Measurements from ENCODE around the gene C5orf15. TPM values are rescaled to one million over a fixed set of nuclear protein-coding genes. Genes with fewer than 3 reads are reported as not detected.
"Not testable (repeated sequence)": the region's sequence is repeated elsewhere in the genome, so short reads cannot be mapped to it uniquely, and the experiment has no call there.

C5orf15 gene
- total RNA-seq, 1 experiment from 2014 or later, result 63.2 TPM

DNA sequence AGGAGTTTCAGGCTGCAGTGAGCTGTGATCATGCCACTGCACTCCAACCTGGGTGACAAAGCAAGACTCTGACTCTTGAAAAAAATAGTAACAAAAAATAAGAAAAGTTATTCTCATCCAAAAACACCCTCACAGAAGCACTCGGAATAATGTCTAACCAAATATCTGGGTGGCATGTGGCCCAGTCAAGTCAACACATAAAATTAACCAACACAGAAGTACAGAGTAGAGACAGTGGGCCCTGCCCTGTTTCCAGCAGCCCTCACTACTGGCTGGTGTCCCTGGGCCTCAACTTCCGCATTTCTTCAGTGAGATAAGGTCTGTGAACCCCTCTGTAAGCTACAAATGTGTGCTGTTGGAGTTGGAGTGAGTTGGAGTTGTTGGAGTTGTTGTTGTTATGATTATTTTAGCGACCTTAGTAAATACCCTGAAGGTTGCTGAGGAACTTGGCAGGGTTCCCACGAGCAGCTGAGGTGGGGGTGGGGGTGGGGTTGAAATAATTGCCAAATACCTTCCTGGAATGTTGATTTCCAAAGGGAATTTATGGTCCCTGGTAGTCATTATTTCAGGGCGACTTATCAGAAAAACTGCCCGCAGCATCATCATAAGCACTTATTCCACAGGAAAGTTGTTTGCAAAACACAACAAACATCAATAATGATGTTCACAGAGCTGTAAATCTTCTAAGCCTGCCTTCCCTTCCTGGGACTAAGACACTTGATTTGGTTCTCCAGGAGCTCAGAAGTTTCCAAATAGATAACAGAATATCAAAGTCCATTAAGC, 30.2 kb downstream of the C5orf15 start:
- Histone ChIP-seq H3K36me3 (ENCODE audit: control insufficient read depth, insufficient read depth, low read length) (no peaks in the 10 kb centered on the region), H3K27me3 (ENCODE audit: control insufficient read depth, insufficient read depth, low read length) (no peaks in the 10 kb centered on the region), H3K9me3 (ENCODE audit: control insufficient read depth, insufficient read depth, low read depth, low read length) (no peaks in the 10 kb centered on the region), H3K4me3 (ENCODE audit: low read depth in 2 of 2, low read length in 2 of 2) (no peak overlapping the region), H3K4me1 (ENCODE audit: control insufficient read depth, insufficient read depth, low read length) (peaks cover 4% of the 10 kb centered on the region; the same call in 1 of the 2 replicates), H3K27ac (ENCODE audit: low read length) (no peak overlapping the region)
- BruUV-seq (replicated peaks), result no TSS peak
- DNase-seq (ENCODE audit: low read depth, low spot score) (no peak), ATAC-seq (no peak)
- ChIA-PET CTCF (interaction anchor here (0.7 kb wide), 1 partner anchor 24 kb away, joined by 4 read pairs; no protein-coding TSS in a partner anchor), POLR2A (no interaction called here)
- TF ChIP-seq, protein P1, sequence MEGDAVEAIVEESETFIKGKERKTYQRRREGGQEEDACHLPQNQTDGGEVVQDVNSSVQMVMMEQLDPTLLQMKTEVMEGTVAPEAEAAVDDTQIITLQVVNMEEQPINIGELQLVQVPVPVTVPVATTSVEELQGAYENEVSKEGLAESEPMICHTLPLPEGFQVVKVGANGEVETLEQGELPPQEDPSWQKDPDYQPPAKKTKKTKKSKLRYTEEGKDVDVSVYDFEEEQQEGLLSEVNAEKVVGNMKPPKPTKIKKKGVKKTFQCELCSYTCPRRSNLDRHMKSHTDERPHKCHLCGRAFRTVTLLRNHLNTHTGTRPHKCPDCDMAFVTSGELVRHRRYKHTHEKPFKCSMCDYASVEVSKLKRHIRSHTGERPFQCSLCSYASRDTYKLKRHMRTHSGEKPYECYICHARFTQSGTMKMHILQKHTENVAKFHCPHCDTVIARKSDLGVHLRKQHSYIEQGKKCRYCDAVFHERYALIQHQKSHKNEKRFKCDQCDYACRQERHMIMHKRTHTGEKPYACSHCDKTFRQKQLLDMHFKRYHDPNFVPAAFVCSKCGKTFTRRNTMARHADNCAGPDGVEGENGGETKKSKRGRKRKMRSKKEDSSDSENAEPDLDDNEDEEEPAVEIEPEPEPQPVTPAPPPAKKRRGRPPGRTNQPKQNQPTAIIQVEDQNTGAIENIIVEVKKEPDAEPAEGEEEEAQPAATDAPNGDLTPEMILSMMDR (IDR thresholded peaks at IDR 0.05), result no peak
- intact Hi-C loops (cut with micrococcal nuclease; ENCODE audit: unreplicated experiment) (no loop called here), in situ Hi-C loops (cut with HindIII; ENCODE audit: low pct_unique_long_range_greater_than_20kb, low sequenced_read_pairs) (no loop called here)

DNA sequence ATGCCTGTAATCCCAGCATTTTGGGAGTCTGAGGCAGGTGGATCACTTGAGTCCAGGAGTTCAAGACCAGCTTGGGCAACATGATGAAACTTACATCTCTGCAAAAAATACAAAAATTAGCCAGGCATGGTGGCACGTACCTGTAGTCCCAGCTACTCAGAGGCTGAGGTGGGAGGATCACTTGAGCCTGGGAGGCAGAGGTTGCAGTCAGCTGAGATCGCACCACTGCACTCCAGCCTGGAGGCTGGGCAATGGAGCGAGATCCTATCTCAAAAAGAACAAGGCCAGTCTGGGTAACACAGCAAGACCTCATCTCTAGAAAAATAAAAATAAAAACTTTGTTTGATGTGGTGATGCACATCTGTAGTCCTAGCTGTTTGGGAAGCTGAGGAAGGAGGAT, 30.8 kb downstream of the C5orf15 start:
- POLR2A ChIA-PET, CTCF ChIA-PET: not testable (repeated sequence)

DNA sequence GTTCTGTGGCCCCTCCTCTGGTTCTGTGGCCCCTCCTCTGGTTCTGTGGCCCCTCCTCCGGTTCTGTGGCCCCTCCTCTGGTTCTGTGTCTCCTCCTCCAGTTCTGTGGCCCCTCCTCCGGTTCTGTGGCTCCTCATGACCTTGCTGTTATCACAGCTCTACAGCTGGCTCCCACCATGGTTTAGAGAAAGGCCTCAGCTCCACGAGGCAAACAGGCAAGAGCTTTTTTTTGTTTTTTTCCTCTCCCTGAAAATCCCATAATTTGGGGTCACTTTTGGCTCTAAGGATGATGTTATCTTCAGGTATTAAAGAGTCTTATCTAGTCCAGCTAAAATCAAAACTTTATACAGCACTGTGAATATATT, 31.8 kb downstream of the C5orf15 start:
- H3K27me3 ChIP-seq (ENCODE audit: control insufficient read depth, insufficient read depth, low read length), result no peaks in the 10 kb centered on the region
- H3K4me1 ChIP-seq (ENCODE audit: control insufficient read depth, insufficient read depth, low read length), result peaks cover 4% of the 10 kb centered on the region; the same call in 1 of the 2 replicates
- no peaks in the 10 kb centered on the region for H3K9me3 ChIP-seq (ENCODE audit: control insufficient read depth, insufficient read depth, low read depth, low read length)
- POLR2A ChIA-PET, result no interaction called here
- ATAC-seq (no peak), DNase-seq (ENCODE audit: low read depth, low spot score) (no peak)
- in situ Hi-C loops (cut with HindIII; ENCODE audit: low pct_unique_long_range_greater_than_20kb, low sequenced_read_pairs), result no loop called here
- no peak for TF ChIP-seq TCF7L2 (IDR thresholded peaks at IDR 0.05; ENCODE audit: low read depth, low read length)
- no peak for TF ChIP-seq POLR2AphosphoS5 (IDR thresholded peaks at IDR 0.05; ENCODE audit: low read depth, low read length)
- CTCF ChIA-PET, result no interaction called here
- H3K27ac ChIP-seq (ENCODE audit: low read length), result no peak overlapping the region
- intact Hi-C loops (cut with micrococcal nuclease; ENCODE audit: unreplicated experiment), result no loop called here
- H3K36me3 ChIP-seq (ENCODE audit: control insufficient read depth, insufficient read depth, low read length), result no peaks in the 10 kb centered on the region
- H3K4me3 ChIP-seq (ENCODE audit: low read depth in 2 of 2, low read length in 2 of 2), result no peak overlapping the region
- no TSS peak for BruUV-seq (replicated peaks)

More for the DNA sequence above, 30.8 kb downstream of the C5orf15 start:
- H3K4me3 ChIP-seq (ENCODE audit: low read depth in 2 of 2, low read length in 2 of 2); H3K36me3 ChIP-seq (ENCODE audit: control insufficient read depth, insufficient read depth, low read length); DNase-seq (ENCODE audit: low read depth, low spot score); H3K27ac ChIP-seq (ENCODE audit: low read length); H3K4me1 ChIP-seq (ENCODE audit: control insufficient read depth, insufficient read depth, low read length); H3K9me3 ChIP-seq (ENCODE audit: control insufficient read depth, insufficient read depth, low read depth, low read length); intact Hi-C loops (cut with micrococcal nuclease; ENCODE audit: unreplicated experiment); in situ Hi-C loops (cut with HindIII; ENCODE audit: low pct_unique_long_range_greater_than_20kb, low sequenced_read_pairs); ATAC-seq; BruUV-seq (replicated peaks); H3K27me3 ChIP-seq (ENCODE audit: control insufficient read depth, insufficient read depth, low read length): not testable (repeated sequence)

DNA sequence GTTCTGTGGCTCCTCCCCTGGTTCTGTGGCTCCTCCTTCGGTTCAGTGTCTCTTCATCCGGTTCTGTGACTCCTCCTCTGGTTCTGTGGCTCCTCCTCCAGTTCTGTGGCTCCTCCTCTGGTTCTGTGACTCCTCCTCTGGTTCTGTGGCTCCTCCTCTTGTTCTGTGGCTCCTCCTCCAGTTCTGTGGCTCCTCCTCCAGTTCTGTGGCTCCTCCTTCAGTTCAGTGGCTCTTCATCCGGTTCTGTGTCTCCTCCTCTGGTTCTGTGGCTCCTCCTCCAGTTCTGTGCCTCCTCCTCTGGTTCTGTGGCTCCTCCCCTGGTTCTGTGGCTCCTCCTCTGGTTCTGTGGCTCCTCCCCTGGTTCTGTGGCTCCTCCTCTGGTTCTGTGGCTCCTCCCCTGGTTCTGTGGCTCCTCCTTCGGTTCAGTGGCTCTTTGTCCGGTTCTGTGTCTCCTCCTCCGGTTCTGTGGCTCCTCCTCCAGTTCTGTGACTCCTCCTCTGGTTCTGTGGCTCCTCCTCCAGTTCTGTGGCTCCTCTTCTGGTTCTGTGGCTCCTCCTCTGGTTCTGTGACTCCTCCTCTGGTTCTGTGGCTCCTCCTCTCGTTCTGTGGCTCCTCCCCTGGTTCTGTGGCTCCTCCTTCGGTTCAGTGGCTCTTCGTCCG, 32.3 kb downstream of the C5orf15 start:
- H3K9me3 ChIP-seq (ENCODE audit: control insufficient read depth, insufficient read depth, low read depth, low read length); DNase-seq (ENCODE audit: low read depth, low spot score); H3K27me3 ChIP-seq (ENCODE audit: control insufficient read depth, insufficient read depth, low read length); POLR2A ChIA-PET; H3K36me3 ChIP-seq (ENCODE audit: control insufficient read depth, insufficient read depth, low read length); CTCF ChIA-PET; H3K4me3 ChIP-seq (ENCODE audit: low read depth in 2 of 2, low read length in 2 of 2); in situ Hi-C loops (cut with HindIII; ENCODE audit: low pct_unique_long_range_greater_than_20kb, low sequenced_read_pairs); H3K27ac ChIP-seq (ENCODE audit: low read length); ATAC-seq; BruUV-seq (replicated peaks); H3K4me1 ChIP-seq (ENCODE audit: control insufficient read depth, insufficient read depth, low read length); intact Hi-C loops (cut with micrococcal nuclease; ENCODE audit: unreplicated experiment): not testable (repeated sequence)
